Skeletal muscle satellite cell (primary cell): Measurements from ENCODE around the gene DMXL1.
"Not testable (repeated sequence)": the region's sequence is repeated elsewhere in the genome, so short reads cannot be mapped to it uniquely, and the experiment has no call there.

ENCODE experiments used
- H3K27me3 ChIP-seq: 2 replicates; pipeline ENCODE4 v1.7.0; 2013; ENCODE audit warnings: low read length; ENCODE audit not compliant: control insufficient read depth, insufficient read depth
- H3K36me3 ChIP-seq: 2 replicates; pipeline ENCODE4 v1.7.0; 2013; ENCODE audit warnings: mild to moderate bottlenecking, control low read depth, low read length; ENCODE audit not compliant: insufficient read depth
- H3K4me1 ChIP-seq: 2 replicates; pipeline ENCODE4 v1.7.0; 2013; ENCODE audit warnings: low read length; ENCODE audit not compliant: control insufficient read depth, insufficient read depth
- H3K4me2 ChIP-seq: 2 replicates; pipeline ENCODE4 v1.7.0; 2013; ENCODE audit warnings: mild to moderate bottlenecking, low read length
- H3K4me3 ChIP-seq: 2 replicates; pipeline ENCODE4 v1.7.0; 2013; ENCODE audit warnings: low read length
- H3K9ac ChIP-seq: 2 replicates; pipeline ENCODE4 v1.7.0; 2013; ENCODE audit warnings: mild to moderate bottlenecking, low read depth, low read length, moderate library complexity
- H3K9me3 ChIP-seq: replicated peaks from 2 replicates; pipeline ENCODE4 v1.7.0; 2013; ENCODE audit warnings: mild to moderate bottlenecking, control low read depth, low read length

The DMXL1 gene

GRCh38 chr5:119072496-119072895, 1.6 kb downstream of the DMXL1 start:
- Histone ChIP-seq H3K27me3 (no peaks in the 10 kb centered on the region), H3K4me3 (peak overlapping the region; percentile 72), H3K4me1 (peaks cover 10% of the 10 kb centered on the region), H3K36me3 (no peaks in the 10 kb centered on the region), H3K4me2 (peak overlapping the region; percentile 93), H3K9me3 (no peaks in the 10 kb centered on the region), H3K9ac (peak overlapping the region; percentile 97)

DNA sequence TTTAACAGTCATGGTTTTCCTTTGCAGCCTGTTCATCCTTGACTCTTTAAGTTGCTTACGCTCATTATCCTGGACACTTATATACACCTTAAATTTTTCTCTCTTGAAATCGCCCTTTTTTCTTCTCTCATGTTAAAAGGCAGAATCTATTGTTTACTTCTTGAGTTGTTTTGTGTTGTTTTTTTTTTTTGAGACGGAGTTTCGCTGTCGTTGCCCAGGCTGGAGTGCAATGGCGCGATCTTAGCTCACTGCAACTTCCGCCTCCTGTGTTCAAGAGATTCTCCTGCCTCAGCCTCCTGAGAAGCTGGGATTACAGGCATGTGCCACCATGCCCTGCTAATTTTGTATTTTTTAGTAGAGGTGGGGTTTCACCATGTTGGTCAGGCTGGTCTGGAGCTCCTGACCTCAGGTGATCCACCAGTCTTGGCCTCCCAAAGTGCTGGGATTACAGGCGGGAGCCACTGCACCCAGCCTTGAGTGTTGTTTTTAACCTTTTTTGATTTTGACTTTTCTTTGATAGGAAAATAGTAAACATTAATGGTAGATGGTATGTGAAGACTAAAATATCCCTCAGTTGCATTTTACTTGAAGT, 3.0 kb downstream of the DMXL1 start:
- not testable (repeated sequence) for H3K4me2 ChIP-seq, H3K36me3 ChIP-seq, H3K4me3 ChIP-seq, H3K9me3 ChIP-seq, H3K4me1 ChIP-seq, H3K27me3 ChIP-seq, H3K9ac ChIP-seq

DNA sequence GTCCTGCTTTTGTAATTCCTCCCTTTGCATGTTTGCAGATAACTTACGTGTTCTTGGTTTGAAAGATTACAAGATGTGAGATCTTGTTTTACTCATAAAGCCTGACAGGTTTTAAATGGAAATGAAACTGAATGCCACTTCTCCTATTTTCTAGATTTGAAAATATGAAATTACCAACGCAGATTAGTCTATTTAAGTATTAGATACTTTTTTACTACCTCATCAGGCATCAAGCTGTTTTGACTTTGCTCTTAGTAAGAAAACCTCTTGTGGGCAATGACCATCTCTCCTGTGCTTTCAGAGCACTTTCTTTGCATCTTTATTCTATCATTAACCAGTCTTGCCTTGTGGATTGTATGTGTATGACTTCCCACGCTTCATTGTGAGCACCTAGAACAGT, 3.5 kb downstream of the DMXL1 start:
- Histone ChIP-seq H3K27me3 (no peaks in the 10 kb centered on the region), H3K9me3 (no peaks in the 10 kb centered on the region), H3K4me2 (no peak overlapping the region), H3K9ac (no peak overlapping the region), H3K4me1 (peaks cover 15% of the 10 kb centered on the region), H3K4me3 (no peak overlapping the region), H3K36me3 (no peaks in the 10 kb centered on the region)

DNA sequence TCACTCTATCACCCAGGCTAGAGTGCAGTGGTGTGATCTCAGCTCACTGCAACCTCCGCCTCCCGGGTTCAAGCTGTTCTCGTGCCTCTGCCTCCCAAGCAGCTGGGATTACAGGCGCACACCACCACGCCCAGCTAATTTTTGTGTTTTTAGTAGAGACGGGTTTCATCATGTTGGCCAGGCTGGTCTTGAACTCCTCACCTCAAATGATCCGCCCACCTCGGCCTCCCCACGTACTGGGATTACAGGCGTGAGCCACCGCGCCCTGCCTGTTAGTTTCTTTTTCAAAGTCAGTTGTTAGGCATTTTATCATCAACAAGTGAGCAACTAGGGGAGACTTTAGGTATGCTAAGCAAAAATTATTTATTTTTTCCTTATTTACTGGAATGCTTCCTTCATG, 4.4 kb downstream of the DMXL1 start:
- not testable (repeated sequence) for H3K36me3 ChIP-seq, H3K9ac ChIP-seq, H3K4me2 ChIP-seq, H3K4me3 ChIP-seq, H3K27me3 ChIP-seq, H3K9me3 ChIP-seq
- H3K4me1 ChIP-seq, result peaks cover 15% of the 10 kb centered on the region

DNA sequence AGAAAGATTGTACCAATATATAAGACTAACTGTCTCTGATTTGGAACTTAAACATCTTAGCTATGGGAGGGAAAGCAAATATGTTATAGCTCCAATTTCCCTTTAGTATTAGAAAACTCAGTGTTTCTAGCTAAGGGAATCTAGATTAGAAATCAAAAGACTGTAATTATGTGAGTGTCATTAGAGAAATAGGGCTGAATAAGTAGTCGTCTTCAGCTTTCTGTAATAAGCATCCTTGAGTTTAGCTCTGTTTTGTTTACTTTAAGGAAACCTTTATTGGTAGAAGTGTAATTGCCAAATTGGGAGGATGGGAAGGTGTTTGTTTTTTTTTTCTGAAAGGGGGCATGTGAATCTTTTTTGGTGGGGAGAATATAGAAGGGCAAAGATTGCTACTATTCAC, 5.2 kb downstream of the DMXL1 start:
- H3K9ac ChIP-seq, result no peak overlapping the region
- H3K36me3 ChIP-seq, result no peaks in the 10 kb centered on the region
- H3K9me3 ChIP-seq, result no peaks in the 10 kb centered on the region
- H3K4me1 ChIP-seq, result peaks cover 15% of the 10 kb centered on the region
- H3K27me3 ChIP-seq, result no peaks in the 10 kb centered on the region
- no peak overlapping the region for H3K4me3 ChIP-seq
- H3K4me2 ChIP-seq, result no peak overlapping the region

GRCh38 chr5:119077444-119077843, 6.6 kb downstream of the DMXL1 start:
- H3K27me3 ChIP-seq, result no peaks in the 10 kb centered on the region
- H3K4me2 ChIP-seq, result no peak overlapping the region
- no peaks in the 10 kb centered on the region for H3K9me3 ChIP-seq
- peaks cover 12% of the 10 kb centered on the region for H3K4me1 ChIP-seq
- no peak overlapping the region for H3K9ac ChIP-seq
- no peak overlapping the region for H3K4me3 ChIP-seq
- H3K36me3 ChIP-seq, result no peaks in the 10 kb centered on the region

DNA sequence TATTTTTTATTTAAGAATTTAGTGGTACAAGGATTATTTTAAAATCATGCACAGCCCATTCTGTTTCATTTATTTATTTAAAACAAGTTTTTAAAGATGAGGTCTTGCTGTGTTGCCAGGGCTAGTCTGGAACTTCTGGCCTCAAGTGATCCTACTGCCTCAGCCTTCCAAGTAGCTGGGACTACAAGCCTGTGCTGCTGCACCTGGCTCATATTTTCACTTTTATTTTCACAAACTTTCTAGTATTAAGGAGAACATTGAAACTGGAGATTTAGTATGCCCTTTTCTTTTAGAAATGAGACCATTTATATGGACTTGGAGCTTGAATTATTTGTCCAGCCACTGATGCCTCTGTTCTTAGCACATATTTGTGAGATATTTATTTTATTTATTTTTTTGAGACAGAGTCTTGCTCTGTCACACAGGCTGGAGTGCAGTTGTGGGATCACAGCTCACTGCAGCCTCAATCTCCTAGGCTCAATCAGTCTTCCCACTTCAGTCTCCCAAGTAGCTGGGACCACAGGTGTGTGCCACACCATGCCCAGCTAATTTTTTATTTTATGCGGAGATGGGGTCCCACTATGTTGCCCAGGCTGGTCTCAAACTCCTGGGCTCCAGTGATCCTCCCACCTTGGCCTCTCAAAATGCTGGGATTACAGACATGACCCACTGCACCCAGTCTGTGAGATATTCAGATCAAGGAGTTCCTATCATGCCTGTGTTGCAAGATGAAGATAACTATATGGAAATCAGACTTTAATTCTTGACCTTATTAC, 7.4 kb downstream of the DMXL1 start:
- Histone ChIP-seq H3K9me3 (no peaks in the 10 kb centered on the region), H3K9ac (no peak overlapping the region), H3K36me3 (no peaks in the 10 kb centered on the region), H3K4me3 (no peak overlapping the region), H3K27me3 (no peaks in the 10 kb centered on the region), H3K4me2 (no peak overlapping the region), H3K4me1 (peaks cover 8% of the 10 kb centered on the region)

GRCh38 chr5:119078861-119079260, 8.0 kb downstream of the DMXL1 start:
- no peak overlapping the region for H3K4me2 ChIP-seq
- H3K27me3 ChIP-seq, result no peaks in the 10 kb centered on the region
- no peak overlapping the region for H3K4me3 ChIP-seq
- H3K4me1 ChIP-seq, result peaks cover 8% of the 10 kb centered on the region
- H3K36me3 ChIP-seq, result no peaks in the 10 kb centered on the region
- no peak overlapping the region for H3K9ac ChIP-seq
- H3K9me3 ChIP-seq, result no peaks in the 10 kb centered on the region

DNA sequence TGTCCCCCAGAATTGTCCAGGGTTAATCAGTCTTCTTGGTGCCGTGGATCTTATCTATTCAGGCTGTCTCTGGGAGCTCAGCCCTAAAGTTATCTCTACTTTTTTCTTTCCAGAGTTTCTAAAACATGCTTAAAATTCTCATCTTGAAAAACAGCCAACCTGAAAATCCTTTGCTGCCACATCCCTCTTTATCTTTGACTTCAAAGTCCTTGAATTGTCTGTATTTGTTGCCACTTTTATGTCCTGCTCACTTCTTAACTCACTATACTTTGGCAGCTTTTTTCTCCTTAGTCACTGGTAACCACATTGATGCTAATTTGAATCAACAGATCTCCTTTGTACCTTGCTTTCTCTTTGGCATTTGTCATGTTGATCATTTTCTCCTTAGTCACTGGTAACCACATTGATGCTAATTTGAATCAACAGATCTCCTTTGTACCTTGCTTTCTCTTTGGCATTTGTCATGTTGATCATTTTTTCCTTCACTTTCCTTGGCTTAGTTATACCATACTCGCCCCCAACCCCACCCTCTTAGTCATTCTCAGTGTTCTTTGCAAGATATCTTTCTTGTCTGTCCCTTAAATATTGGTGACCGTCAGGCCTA, 8.5 kb downstream of the DMXL1 start:
- no peak overlapping the region for H3K4me2 ChIP-seq
- H3K4me3 ChIP-seq, result no peak overlapping the region
- no peaks in the 10 kb centered on the region for H3K9me3 ChIP-seq
- peaks cover 8% of the 10 kb centered on the region for H3K4me1 ChIP-seq
- no peak overlapping the region for H3K9ac ChIP-seq
- no peaks in the 10 kb centered on the region for H3K27me3 ChIP-seq
- no peaks in the 10 kb centered on the region for H3K36me3 ChIP-seq

- no peak overlapping the region for H3K4me3 ChIP-seq
- H3K27me3 ChIP-seq, result no peaks in the 10 kb centered on the region
- no peaks in the 10 kb centered on the region for H3K9me3 ChIP-seq
- H3K4me1 ChIP-seq, result peaks cover 8% of the 10 kb centered on the region
- no peaks in the 10 kb centered on the region for H3K36me3 ChIP-seq
- no peak overlapping the region for H3K4me2 ChIP-seq
- H3K9ac ChIP-seq, result no peak overlapping the region
These were observed 10.0 kb downstream of the DMXL1 start for GRCh38 chr5:119080936-119081335.

GRCh38 chr5:119082691-119083090, 11.8 kb downstream of the DMXL1 start:
- Histone ChIP-seq H3K4me2 (no peak overlapping the region), H3K4me3 (no peak overlapping the region), H3K36me3 (no peaks in the 10 kb centered on the region), H3K9ac (no peak overlapping the region), H3K27me3 (no peaks in the 10 kb centered on the region), H3K4me1 (peaks cover 8% of the 10 kb centered on the region), H3K9me3 (no peaks in the 10 kb centered on the region)

- H3K4me2 ChIP-seq, result no peak overlapping the region
- H3K9me3 ChIP-seq, result no peaks in the 10 kb centered on the region
- peaks cover 13% of the 10 kb centered on the region for H3K4me1 ChIP-seq
These were observed 12.8 kb downstream of the DMXL1 start for GRCh38 chr5:119083679-119084078.

More at GRCh38 chr5:119083679-119084078, 12.8 kb downstream of the DMXL1 start:
- Histone ChIP-seq H3K27me3 (no peaks in the 10 kb centered on the region), H3K9ac (no peak overlapping the region), H3K36me3 (no peaks in the 10 kb centered on the region), H3K4me3 (no peak overlapping the region)
